PC-9 (cell line): ENCODE measurements around the gene RCAN1.

Source experiments
- EZH2 ChIP-seq: fragments of 200-600 bp; sonication (generic); IDR thresholded peaks from 2 replicates; pipeline ENCODE4 v1.8.0; 2017; ENCODE audit warnings: antibody characterized with exemption, low read depth
- TF ChIP-seq, protein P1 (sequence below): fragments of 200-600 bp; sonication (generic); conservative IDR thresholded peaks from 2 replicates; pipeline ENCODE4 v1.6.1; 2017; ENCODE audit warnings: mixed run types, antibody characterized with exemption, mild to moderate bottlenecking, moderate library complexity

DNA sequence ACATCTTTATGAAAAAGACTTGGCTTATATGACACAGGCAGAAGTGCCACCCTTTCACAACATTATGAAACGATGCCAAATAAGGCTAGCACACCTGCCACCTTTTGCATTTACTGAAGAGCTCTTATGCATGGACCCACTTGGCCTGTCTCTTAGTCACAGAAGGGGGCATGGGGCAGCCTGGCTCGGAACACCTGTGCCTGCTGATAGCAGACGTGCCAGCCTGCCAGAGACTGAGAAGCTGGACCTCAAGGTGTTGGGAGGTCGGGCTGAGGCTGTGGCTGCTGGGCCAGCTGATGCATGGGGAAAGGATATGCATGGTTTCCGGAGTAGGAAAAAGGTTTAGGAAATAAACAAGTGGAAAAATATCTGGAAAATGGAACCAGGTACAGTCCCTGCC, 21.5 kb downstream of the RCAN1 start:
- TF ChIP-seq, protein P1, sequence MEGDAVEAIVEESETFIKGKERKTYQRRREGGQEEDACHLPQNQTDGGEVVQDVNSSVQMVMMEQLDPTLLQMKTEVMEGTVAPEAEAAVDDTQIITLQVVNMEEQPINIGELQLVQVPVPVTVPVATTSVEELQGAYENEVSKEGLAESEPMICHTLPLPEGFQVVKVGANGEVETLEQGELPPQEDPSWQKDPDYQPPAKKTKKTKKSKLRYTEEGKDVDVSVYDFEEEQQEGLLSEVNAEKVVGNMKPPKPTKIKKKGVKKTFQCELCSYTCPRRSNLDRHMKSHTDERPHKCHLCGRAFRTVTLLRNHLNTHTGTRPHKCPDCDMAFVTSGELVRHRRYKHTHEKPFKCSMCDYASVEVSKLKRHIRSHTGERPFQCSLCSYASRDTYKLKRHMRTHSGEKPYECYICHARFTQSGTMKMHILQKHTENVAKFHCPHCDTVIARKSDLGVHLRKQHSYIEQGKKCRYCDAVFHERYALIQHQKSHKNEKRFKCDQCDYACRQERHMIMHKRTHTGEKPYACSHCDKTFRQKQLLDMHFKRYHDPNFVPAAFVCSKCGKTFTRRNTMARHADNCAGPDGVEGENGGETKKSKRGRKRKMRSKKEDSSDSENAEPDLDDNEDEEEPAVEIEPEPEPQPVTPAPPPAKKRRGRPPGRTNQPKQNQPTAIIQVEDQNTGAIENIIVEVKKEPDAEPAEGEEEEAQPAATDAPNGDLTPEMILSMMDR, result no peak
- TF ChIP-seq EZH2, result no peak
